GM20000 (cell line): Measurements from ENCODE around the gene CD300LD.

Experiments
- DNase-seq: peaks from one replicate; pipeline ENCODE4 v3.0.0; 2012; ENCODE audit warnings: low spot score
- CTCF ChIP-seq: IDR thresholded peaks from 2 replicates; pipeline ENCODE4 v1.5.1; 2012; ENCODE audit warnings: mild to moderate bottlenecking, control low read depth; ENCODE audit errors: extremely low read depth, missing control alignments

The CD300LD gene

GRCh38 chr17:74599023-74599399 lies 6.9 kb upstream of the CD300LD start:
- no peak for TF ChIP-seq CTCF
- DNase-seq = no peak

DNA sequence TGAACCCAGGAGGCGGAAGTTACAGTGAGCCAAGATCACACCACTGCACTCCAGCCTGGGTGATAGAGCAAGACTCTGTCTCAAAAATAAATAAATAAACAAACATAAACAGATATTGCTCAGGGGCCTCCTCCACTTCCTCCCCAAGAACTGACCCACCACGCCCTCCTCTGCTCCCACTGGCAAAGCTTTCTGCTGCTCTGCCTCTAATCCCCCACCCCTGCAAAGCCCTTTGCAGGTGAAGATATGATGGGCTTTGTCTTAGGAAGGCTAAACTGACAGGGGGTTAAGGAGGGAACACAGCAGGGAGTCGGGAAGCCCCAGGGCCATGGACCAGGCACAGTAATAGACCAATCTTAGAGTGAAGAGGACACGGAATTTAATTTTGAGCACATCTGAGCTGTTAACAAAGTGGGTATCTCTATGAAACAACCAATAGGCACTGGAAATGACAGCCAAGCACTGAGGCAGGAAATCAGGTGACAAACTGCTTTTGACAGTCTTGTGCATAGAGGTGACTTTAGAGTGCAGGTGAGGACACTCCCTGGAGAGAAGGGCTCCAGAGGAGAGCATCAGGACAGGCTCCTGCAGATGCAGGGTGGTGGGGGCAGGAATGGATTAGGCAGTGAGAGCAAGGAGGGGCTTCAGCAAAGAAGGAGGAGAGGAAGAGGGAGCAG lies 6.4 kb upstream of the CD300LD start:
- no peak for DNase-seq
- no peak for TF ChIP-seq CTCF

DNA sequence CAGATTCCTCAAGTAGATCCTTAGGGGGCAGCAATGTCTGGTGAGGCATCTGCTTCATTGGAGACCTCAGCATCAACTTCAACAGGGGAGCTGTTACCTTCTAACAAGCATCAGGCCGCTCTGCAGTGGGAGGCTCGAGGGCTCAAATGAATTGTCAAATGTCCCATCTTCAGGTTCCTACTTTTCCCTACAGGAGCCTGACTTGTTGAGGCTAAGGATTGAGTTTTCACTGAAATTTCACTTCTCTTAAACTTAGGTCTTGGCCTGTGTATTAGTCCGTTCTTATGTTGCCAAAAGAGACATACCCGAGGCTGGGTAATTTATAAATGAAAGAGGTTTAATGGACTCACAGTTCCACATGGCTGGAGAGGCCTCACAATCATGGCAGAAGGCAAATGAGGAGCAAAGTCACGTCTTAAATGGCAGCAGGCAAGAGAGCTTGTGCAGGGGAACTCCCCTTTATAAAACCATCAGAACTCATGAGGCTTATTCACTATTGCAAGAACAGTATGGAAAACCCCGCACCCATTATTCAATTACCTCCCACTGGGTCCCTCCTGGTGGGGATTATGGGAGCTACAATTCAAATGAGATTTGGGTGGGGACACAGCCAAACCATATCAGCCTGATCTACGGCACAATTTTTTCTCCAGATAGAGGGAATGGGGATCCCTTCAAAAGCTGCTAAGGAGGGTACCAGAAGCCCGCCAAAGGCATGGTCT lies 5.1 kb upstream of the CD300LD start:
- TF ChIP-seq CTCF = no peak

GRCh38 chr17:74595037-74595750 lies 3.1 kb upstream of the CD300LD start:
- no peak for DNase-seq
- no peak for TF ChIP-seq CTCF

More for the DNA sequence above, 5.1 kb upstream of the CD300LD start:
- no peak for DNase-seq

DNA sequence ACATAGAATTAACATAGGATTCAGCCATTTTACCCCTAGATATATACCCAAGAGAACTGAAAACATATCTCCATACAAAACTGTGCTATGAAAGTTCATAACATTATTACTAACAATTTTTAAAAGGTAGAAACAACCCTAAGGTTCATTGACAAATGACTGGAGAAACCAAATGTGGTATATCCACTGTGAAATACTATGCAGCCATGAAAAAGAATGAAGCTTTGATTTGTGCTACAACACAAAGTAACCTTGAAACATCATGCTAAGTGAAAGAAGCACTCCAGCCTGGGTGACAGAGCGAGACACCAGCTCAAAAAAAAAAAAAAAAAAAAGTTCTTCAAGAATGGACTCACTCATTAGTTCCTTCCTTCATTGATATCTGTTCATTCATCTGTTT lies 580 bp downstream of the CD300LD start:
- no peak for TF ChIP-seq CTCF
- no peak for DNase-seq

DNA sequence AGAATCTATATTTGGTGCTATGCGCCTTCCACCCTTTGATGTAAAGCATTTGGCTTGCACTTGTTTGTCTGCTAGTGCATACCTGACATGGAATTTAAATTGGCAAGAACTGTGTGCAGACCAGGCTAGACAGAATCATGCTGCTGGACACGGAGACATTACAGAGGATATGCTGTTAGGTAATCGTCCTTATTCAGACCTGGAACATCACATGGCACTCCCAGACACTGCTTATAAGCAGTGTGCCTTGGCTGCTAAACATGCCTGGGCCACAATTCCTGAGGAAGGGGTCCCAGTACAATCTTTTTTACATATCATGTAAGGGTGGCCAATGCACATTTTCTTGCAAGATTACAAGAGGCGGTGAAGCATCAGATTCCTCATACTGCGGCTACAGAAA lies 6.4 kb downstream of the CD300LD start:
- TF ChIP-seq CTCF = no peak

More for the DNA sequence above, 6.4 kb downstream of the CD300LD start:
- DNase-seq = no peak
